OCI-LY1 (cell line): ENCODE data around the gene UST.

ENCODE experiments used
- H2AFZ ChIP-seq: fragments of 200-600 bp; sonication (generic), shearing (Covaris generic); 2 replicates; pipeline ENCODE4 v1.6.0; 2014; ENCODE audit warnings: antibody characterized with exemption, mild to moderate bottlenecking, low read length
- H3F3A ChIP-seq: fragments of 200-600 bp; sonication (generic), shearing (Covaris generic); 2 replicates; pipeline ENCODE4 v1.6.0; 2014; ENCODE audit warnings: mild to moderate bottlenecking, antibody characterized with exemption, low read length, moderate library complexity; ENCODE audit not compliant: insufficient read depth
- H3K27ac ChIP-seq: fragments of 200-600 bp; sonication (generic); 2 replicates; pipeline ENCODE4 v1.5.1; 2014; ENCODE audit warnings: low read length, mixed run types, mild to moderate bottlenecking, low read depth; ENCODE audit not compliant: poor library complexity, severe bottlenecking
- H3K27me3 ChIP-seq: fragments of 200-600 bp; sonication (generic); 2 replicates; pipeline ENCODE4 v1.6.0; 2014; ENCODE audit warnings: antibody characterized with exemption, mild to moderate bottlenecking, low read length, moderate library complexity; ENCODE audit not compliant: insufficient read depth
- H3K36me3 ChIP-seq: fragments of 200-600 bp; sonication (generic); 2 replicates; pipeline ENCODE4 v1.6.1; 2014; ENCODE audit warnings: mild to moderate bottlenecking, antibody characterized with exemption, low read length, moderate library complexity, mixed read lengths; ENCODE audit not compliant: insufficient read depth
- H3K4me1 ChIP-seq: fragments of 200-600 bp; sonication (generic); 2 replicates; pipeline ENCODE4 v1.5.1; 2014; ENCODE audit warnings: mild to moderate bottlenecking, low read length, moderate library complexity; ENCODE audit not compliant: insufficient read depth, severe bottlenecking
- H3K4me2 ChIP-seq: fragments of 200-600 bp; sonication (generic), shearing (Covaris generic); 2 replicates; pipeline ENCODE4 v1.6.1; 2014; ENCODE audit warnings: low read length
- H3K4me3 ChIP-seq: fragments of 200-600 bp; sonication (generic); 2 replicates; pipeline ENCODE4 v1.5.1; 2014; ENCODE audit warnings: low read length, low read depth, mild to moderate bottlenecking, mixed read lengths; ENCODE audit not compliant: poor library complexity, severe bottlenecking
- H3K79me2 ChIP-seq: fragments of 200-600 bp; shearing (Covaris generic); 2 replicates; pipeline ENCODE4 v1.6.1; 2016; ENCODE audit warnings: mixed run types, low read length, mixed read lengths; ENCODE audit not compliant: insufficient read depth
- H3K9ac ChIP-seq: fragments of 200-600 bp; sonication (generic), shearing (Covaris generic); 2 replicates; pipeline ENCODE4 v1.6.1; 2014; ENCODE audit warnings: mild to moderate bottlenecking, low read length, mixed read lengths
- H3K9me2 ChIP-seq: fragments of 200-600 bp; sonication (generic), shearing (Covaris generic); 2 replicates; pipeline ENCODE4 v1.6.1; 2014; ENCODE audit warnings: low read depth, mild to moderate bottlenecking, low read length, mixed read lengths
- H3K9me3 ChIP-seq: fragments of 200-600 bp; shearing (Covaris generic); 2 replicates; pipeline ENCODE4 v1.6.1; 2014; ENCODE audit warnings: low read length, mixed read lengths
- H4K20me1 ChIP-seq: fragments of 200-600 bp; sonication (generic), shearing (Covaris generic); 2 replicates; pipeline ENCODE4 v1.6.0; 2016; ENCODE audit warnings: mild to moderate bottlenecking, low read length; ENCODE audit not compliant: insufficient read depth
- CTCF ChIP-seq: fragments of 200-600 bp; sonication (generic), shearing (Covaris generic); IDR thresholded peaks from 2 replicates; pipeline ENCODE4 v1.5.1; 2017; ENCODE audit warnings: mild to moderate bottlenecking, antibody characterized with exemption, low read length, moderate library complexity, mixed read lengths
- EZH2 ChIP-seq: fragments of 200-600 bp; sonication (generic), shearing (Covaris generic); IDR thresholded peaks from 2 replicates; pipeline ENCODE4 v1.8.0; 2017; ENCODE audit warnings: borderline replicate concordance, mixed run types, mild to moderate bottlenecking, antibody characterized with exemption, low read length, moderate library complexity, mixed read lengths

UST gene

GRCh38 chr6:148965287-148965686 lies 218.5 kb downstream of the UST start:
- Histone ChIP-seq H3K4me1 (no peaks in the 10 kb centered on the region), H3K4me2 (no peak overlapping the region), H3K4me3 (no peak overlapping the region), H4K20me1 (no peaks in the 10 kb centered on the region), H3K9me3 (no peaks in the 10 kb centered on the region), H3K36me3 (no peaks in the 10 kb centered on the region), H3K27me3 (peaks cover 5% of the 10 kb centered on the region; the same call in 1 of the 2 replicates), H3K9ac (no peak overlapping the region), H3K79me2 (no peaks in the 10 kb centered on the region), H3K27ac (no peak overlapping the region), H3F3A (no peaks in the 10 kb centered on the region), H2AFZ (no peak overlapping the region), H3K9me2 (no peaks in the 10 kb centered on the region)
- no peak for TF ChIP-seq EZH2
- no peak for TF ChIP-seq CTCF

DNA sequence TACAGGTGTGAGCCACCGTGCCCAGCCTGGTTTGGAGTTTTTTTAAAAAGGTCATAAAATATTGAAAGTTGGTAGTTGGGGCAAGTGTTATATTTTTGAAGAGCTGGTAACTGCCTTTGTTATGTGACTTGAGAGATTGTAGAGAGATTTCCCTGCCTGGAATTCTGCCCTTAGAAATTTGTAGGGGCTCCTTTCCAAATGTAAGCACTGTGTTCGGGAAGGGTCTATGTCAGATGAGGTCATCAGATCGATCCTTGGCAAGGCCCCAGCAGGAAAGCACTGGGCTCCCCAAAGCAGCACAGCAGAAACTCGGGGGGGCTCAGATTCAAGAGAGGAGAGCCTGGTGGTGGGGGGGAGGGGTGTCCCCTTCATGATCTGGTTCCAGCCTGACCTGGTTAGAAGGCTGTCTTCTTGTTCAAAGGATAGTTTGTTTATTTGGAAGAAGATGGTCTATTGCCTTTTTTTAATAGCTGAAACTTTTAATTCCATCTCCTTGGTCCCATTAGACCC lies 220.2 kb downstream of the UST start:
- no peaks in the 10 kb centered on the region for H3K9me2 ChIP-seq
- H3K4me3 ChIP-seq: no peak overlapping the region
- no peak overlapping the region for H3K27ac ChIP-seq
- H2AFZ ChIP-seq: no peak overlapping the region
- no peak overlapping the region for H3K4me2 ChIP-seq
- no peaks in the 10 kb centered on the region for H3K9me3 ChIP-seq
- H3K27me3 ChIP-seq: peaks cover 5% of the 10 kb centered on the region; the same call in 1 of the 2 replicates
- H3K9ac ChIP-seq: no peak overlapping the region
- no peaks in the 10 kb centered on the region for H3F3A ChIP-seq
- no peak for TF ChIP-seq EZH2
- no peak for TF ChIP-seq CTCF
- no peaks in the 10 kb centered on the region for H3K36me3 ChIP-seq
- peaks cover 3% of the 10 kb centered on the region for H3K4me1 ChIP-seq
- H3K79me2 ChIP-seq: no peaks in the 10 kb centered on the region
- no peaks in the 10 kb centered on the region for H4K20me1 ChIP-seq

DNA sequence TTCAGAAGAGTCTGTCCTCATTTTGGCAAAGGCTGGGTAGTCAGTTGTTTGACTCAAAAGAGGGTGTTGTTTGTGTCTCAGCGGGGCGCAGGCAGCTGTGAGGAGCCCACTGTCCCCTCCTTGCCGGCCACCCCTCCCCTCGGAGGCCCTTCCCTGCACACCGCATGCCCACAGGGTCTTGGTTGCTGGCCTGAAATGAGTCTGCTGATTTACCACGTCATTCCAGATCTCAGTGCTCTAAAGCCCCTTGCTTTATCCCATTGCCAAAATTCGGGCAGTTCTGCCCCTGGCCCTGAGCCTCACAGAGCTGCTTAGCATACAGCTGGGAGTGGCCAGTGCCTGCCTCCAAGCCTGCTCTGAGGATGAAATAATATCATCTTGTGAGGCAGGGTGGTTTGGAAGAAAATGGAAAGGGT lies 220.7 kb downstream of the UST start:
- no peaks in the 10 kb centered on the region for H3K9me2 ChIP-seq
- no peaks in the 10 kb centered on the region for H3K36me3 ChIP-seq
- no peak overlapping the region for H3K4me3 ChIP-seq
- no peak overlapping the region for H3K9ac ChIP-seq
- no peaks in the 10 kb centered on the region for H3K79me2 ChIP-seq
- H3F3A ChIP-seq: no peaks in the 10 kb centered on the region
- no peak overlapping the region for H3K4me2 ChIP-seq
- H3K4me1 ChIP-seq: peaks cover 8% of the 10 kb centered on the region
- peaks cover 5% of the 10 kb centered on the region; the same call in 1 of the 2 replicates for H3K27me3 ChIP-seq
- TF ChIP-seq EZH2: no peak
- no peak for TF ChIP-seq CTCF
- no peak overlapping the region for H3K27ac ChIP-seq
- H2AFZ ChIP-seq: no peak overlapping the region
- no peaks in the 10 kb centered on the region for H3K9me3 ChIP-seq
- no peaks in the 10 kb centered on the region for H4K20me1 ChIP-seq
